ENCODE data around the gene SPOCK1.

The SPOCK1 gene

GRCh38 chr5:137040641-137041340, 458.3 kb downstream of the SPOCK1 start:
- no peak for DNase-seq

- DNase-seq: no peak
Measured at GRCh38 chr5:137040024-137040423, 459.1 kb downstream of the SPOCK1 start.

- no peak for DNase-seq
Measured at GRCh38 chr5:137037848-137038247, 461.3 kb downstream of the SPOCK1 start.

GRCh38 chr5:137036640-137037039, 462.5 kb downstream of the SPOCK1 start:
- no peak for DNase-seq

GRCh38 chr5:137035480-137035878, 463.6 kb downstream of the SPOCK1 start:
- no peak for DNase-seq

- DNase-seq: no peak
Measured at GRCh38 chr5:137034764-137035479, 464.2 kb downstream of the SPOCK1 start.

GRCh38 chr5:137034213-137034612, 464.9 kb downstream of the SPOCK1 start:
- DNase-seq: no peak

- DNase-seq: no peak
Measured at GRCh38 chr5:137032929-137033328, 466.2 kb downstream of the SPOCK1 start.

GRCh38 chr5:137027758-137028157, 471.4 kb downstream of the SPOCK1 start:
- no peak for DNase-seq

- no peak for DNase-seq
Measured at GRCh38 chr5:137026296-137026695, 472.8 kb downstream of the SPOCK1 start.

- DNase-seq: no peak
Measured at GRCh38 chr5:137024044-137024443, 475.1 kb downstream of the SPOCK1 start.

GRCh38 chr5:137023371-137023770, 475.8 kb downstream of the SPOCK1 start:
- no peak for DNase-seq

- DNase-seq: no peak
Measured at GRCh38 chr5:137022725-137023124, 476.4 kb downstream of the SPOCK1 start.

GRCh38 chr5:137022043-137022442, 477.1 kb downstream of the SPOCK1 start:
- DNase-seq: no peak

- no peak for DNase-seq
Measured at GRCh38 chr5:137019229-137019628, 479.9 kb downstream of the SPOCK1 start.

- DNase-seq: no peak
Measured at GRCh38 chr5:137016783-137017324, 482.3 kb downstream of the SPOCK1 start.

GRCh38 chr5:137015540-137016116, 483.5 kb downstream of the SPOCK1 start:
- no peak for DNase-seq

- DNase-seq: no peak
Measured at GRCh38 chr5:137014731-137015130, 484.4 kb downstream of the SPOCK1 start.

- DNase-seq: no peak
Measured at GRCh38 chr5:137010226-137010625, 488.9 kb downstream of the SPOCK1 start.

GRCh38 chr5:137004279-137004678, 494.8 kb downstream of the SPOCK1 start:
- no peak for DNase-seq

- no peak for DNase-seq
Measured at GRCh38 chr5:137001026-137001569, 498.0 kb downstream of the SPOCK1 start.

- no peak for DNase-seq
Measured at GRCh38 chr5:136999787-137000186, 499.3 kb downstream of the SPOCK1 start.

GRCh38 chr5:136998854-136999357, 500.2 kb downstream of the SPOCK1 start:
- DNase-seq: no peak
